ENCODE results near the gene MED4.

MED4 gene

DNA sequence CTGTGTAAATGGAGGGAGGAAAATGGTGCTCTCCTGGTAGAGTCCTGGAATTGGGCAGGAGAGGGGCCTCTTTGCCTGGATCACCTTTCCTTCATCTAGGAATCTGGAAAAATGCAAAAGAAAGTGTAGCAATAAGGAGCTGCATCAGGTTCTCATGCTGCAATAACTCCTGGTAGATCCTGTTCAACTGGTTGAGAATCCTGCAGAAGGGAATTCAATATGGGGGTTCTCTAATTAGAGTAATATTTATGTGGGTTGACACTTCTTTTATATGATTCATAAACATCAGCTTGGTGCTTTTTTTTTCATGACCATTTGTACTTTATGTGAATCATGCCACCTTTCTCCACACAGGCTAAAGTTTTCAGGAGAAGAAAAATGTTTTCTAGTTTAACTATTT, 66.8 kb downstream of the MED4 start:
- TF ChIP-seq, protein P1, sequence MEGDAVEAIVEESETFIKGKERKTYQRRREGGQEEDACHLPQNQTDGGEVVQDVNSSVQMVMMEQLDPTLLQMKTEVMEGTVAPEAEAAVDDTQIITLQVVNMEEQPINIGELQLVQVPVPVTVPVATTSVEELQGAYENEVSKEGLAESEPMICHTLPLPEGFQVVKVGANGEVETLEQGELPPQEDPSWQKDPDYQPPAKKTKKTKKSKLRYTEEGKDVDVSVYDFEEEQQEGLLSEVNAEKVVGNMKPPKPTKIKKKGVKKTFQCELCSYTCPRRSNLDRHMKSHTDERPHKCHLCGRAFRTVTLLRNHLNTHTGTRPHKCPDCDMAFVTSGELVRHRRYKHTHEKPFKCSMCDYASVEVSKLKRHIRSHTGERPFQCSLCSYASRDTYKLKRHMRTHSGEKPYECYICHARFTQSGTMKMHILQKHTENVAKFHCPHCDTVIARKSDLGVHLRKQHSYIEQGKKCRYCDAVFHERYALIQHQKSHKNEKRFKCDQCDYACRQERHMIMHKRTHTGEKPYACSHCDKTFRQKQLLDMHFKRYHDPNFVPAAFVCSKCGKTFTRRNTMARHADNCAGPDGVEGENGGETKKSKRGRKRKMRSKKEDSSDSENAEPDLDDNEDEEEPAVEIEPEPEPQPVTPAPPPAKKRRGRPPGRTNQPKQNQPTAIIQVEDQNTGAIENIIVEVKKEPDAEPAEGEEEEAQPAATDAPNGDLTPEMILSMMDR (IDR thresholded peaks at IDR 0.05; ENCODE audit: low read depth, low read length, missing control alignments) = no peak
- DNase-seq (ENCODE audit: extremely low read depth, low read depth) = no peak
- H3K4me3 ChIP-seq (replicated peaks; ENCODE audit: low read depth, low read length) = no peak overlapping the region
